Stimulated activated naive CD8-positive, alpha-beta T cell treated with anti-CD3 and anti-CD28 coated beads, Interleukin-15, Interleukin-2, amounts not matched to agents 100 U/mL and 50 U/mL, for 24 hours (primary cell): ENCODE results near the gene SLC22A3.
"Not testable (repeated sequence)": the region's sequence is repeated elsewhere in the genome, so short reads cannot be mapped to it uniquely, and the experiment has no call there.

Experiments used
- ATAC-seq: fragments of 150-1000 bp; cut with Tn5 transposase; one replicate; pipeline ENCODE4 v1.10.0; 2021
- DNase-seq: peaks from one replicate; pipeline ENCODE4 v3.0.0; 2021

The SLC22A3 gene

DNA sequence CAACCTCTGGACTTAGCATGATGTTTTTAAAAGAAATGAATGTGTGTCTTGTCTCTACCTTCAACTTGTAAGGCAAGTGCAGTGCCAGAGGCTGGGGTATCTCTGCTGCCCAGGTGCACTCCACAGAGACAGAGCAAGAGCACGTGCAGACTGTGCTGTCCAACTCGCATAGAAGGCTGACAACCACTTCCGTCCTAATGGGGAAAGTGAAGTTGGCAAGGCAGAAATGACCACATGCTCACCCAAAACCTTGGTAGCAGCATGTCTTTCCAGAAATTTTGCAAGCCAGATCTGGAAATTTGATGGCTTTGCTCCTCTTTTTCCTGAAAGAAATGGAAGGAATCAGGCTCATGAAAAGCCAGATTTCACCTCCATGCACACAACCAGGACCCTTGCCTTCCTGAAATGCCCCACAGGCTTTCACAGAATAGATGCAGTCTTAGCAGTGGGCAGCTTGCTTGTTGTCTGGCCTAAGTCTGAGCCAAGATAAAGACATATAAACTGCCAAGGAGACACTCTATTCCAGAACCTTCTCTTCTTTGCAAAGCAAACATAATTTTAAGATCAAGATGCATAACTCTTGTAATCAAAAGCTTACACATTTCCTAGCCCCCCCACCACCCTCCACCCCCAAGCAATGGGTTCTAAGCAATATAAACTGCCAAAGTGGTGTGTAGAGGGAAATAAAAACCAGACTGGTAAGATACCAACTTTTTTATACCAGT, 26.8 kb downstream of the SLC22A3 start:
- ATAC-seq = no peak
- no peak for DNase-seq

DNA sequence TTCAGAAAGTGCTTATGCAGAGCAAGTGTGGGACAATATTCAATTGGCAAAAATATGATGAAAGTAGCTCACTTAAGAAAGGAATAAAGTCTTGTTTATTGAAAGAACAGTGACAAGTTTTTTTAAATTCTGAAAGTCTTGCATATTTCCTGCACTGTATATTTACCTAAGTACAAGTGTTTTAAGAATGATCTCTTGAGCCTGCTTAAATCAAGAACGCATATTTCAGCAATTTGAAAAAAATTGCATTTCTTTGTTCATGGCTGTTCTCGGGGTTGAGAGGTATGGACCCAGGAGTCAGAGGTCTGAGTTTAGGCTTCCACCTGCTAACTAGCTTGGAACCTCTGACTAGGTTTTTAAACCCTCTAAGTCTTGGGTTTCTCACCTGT, 27.4 kb downstream of the SLC22A3 start:
- ATAC-seq (no peak), DNase-seq (no peak)

DNA sequence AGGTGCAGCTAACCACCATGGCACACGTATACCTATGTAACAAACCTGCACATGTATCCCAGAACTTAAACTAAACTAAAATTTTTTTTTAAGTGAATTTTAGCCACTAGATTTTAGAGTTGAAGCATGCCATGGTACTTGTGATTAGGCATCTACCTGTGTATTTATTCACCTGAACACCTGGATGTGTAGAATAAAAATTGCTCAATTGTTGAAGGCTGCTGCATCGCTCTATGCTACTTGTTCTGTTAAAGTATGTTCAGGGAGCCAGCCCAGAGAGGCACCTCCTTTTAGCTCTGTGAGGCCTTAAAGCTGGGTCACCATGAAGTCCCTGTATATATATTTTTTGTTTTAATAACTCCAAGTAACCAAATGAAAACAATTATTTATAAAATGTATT, 28.3 kb downstream of the SLC22A3 start:
- DNase-seq (no peak), ATAC-seq (no peak)

GRCh38 chr6:160378218-160378617, 30.0 kb downstream of the SLC22A3 start:
- ATAC-seq (no peak), DNase-seq (no peak)

DNA sequence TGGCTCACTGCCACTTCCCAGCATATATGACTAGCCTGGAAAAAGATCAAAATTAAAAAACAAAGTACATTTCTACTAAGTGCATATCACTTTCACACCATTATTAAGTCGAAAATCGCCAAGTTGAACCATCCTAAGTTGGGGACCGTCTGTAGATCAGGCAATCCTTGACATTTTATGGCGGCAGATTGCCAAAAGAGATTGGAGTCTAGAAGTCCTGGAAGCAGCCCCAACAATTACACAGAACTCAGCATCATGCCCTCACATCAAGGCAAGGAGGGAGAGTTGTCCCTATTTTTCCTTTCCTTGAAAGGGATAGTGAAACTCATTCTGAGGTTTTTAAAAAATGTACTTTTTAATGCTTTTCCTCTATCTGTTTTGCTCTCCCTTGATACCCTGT, 30.7 kb downstream of the SLC22A3 start:
- no peak for DNase-seq

GRCh38 chr6:160379466-160379865, 31.3 kb downstream of the SLC22A3 start:
- DNase-seq = no peak
- no peak for ATAC-seq

More for the DNA sequence above, 30.7 kb downstream of the SLC22A3 start:
- no peak for ATAC-seq

DNA sequence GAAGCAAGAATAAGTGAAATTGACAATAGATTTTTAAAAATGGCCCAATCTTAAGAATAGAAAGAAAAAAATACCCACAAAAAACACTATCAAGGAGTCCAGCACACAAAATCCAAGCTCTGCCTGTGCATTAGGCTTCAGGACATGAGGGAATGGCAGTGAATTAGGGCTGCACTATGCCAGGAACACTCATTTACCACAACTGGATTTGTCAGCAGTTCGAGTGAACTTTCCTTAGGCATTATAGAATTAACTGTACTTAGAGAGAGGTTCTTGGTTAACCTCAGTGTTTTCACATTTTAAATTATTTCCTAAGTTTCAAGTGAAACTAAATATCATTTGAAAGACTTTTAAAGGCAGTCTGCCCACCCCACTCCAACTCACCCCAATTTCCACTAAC, 34.8 kb downstream of the SLC22A3 start:
- DNase-seq = no peak
- ATAC-seq = no peak

- no peak for DNase-seq
- ATAC-seq = no peak
Measured at GRCh38 chr6:160386869-160387530, 38.8 kb downstream of the SLC22A3 start.

DNA sequence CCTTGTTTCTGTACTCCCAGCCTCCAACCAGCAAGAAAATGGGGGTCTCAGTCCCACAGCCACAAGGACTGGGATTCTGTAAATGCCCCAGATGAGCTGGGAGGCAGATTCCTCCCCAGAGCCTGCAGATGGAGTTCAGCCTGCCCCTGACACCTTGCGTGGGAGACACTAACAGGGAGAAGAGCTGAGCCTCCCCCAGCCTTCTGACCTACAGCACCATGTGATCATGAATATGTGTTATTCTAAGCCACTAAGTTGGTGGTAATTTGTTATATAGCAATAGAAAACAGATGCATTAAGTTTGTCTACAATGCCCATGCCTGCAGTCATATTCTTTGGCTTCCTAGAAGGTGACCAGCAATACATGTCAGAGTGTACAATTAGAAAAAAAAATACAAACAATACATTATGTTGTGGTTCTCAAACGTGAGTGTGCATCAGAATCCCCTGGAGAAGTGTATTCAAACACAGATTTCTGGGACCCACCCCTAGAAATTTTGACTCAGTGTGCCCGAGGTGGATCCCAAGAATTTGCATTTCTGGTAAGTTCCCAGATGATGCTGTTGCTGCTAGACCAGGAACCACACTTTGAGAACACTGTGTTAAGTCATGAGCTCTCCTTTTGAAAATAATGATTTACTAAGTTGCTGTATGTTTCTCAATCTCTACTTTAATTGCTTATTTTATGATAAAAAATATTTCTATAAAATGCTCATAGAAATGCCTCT, 39.9 kb downstream of the SLC22A3 start:
- no peak for DNase-seq
- ATAC-seq = no peak

- DNase-seq = no peak
- no peak for ATAC-seq
Measured at GRCh38 chr6:160388922-160389321, 40.7 kb downstream of the SLC22A3 start.

GRCh38 chr6:160391419-160392116, 43.4 kb downstream of the SLC22A3 start:
- no peak for ATAC-seq
- DNase-seq = no peak

DNA sequence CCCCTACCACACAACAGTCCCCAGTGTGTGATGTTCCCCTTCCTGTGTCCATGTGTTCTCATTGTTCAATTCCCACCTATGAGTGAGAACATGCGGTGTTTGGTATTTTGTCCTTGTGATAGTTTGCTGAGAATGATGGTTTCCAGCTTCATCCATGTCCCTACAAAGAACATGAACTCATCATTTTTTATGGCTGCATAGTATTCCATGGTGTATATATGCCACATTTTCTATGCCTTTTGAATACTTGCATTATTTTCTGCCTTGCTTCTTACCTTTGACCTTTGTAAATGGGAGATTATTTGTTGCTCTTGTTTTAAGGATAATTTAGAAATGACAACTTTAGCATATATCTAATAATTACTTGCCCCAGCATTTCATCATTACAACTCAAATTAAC, 45.3 kb downstream of the SLC22A3 start:
- ATAC-seq, DNase-seq: not testable (repeated sequence)

GRCh38 chr6:160393891-160394653, 45.9 kb downstream of the SLC22A3 start:
- DNase-seq (no peak), ATAC-seq (no peak)

GRCh38 chr6:160394654-160395035, 46.5 kb downstream of the SLC22A3 start:
- no peak for DNase-seq
- ATAC-seq = no peak

GRCh38 chr6:160395187-160395586, 47.0 kb downstream of the SLC22A3 start:
- no peak for DNase-seq
- no peak for ATAC-seq

- ATAC-seq (no peak), DNase-seq (no peak)
Measured at GRCh38 chr6:160396292-160396691, 48.1 kb downstream of the SLC22A3 start.

DNA sequence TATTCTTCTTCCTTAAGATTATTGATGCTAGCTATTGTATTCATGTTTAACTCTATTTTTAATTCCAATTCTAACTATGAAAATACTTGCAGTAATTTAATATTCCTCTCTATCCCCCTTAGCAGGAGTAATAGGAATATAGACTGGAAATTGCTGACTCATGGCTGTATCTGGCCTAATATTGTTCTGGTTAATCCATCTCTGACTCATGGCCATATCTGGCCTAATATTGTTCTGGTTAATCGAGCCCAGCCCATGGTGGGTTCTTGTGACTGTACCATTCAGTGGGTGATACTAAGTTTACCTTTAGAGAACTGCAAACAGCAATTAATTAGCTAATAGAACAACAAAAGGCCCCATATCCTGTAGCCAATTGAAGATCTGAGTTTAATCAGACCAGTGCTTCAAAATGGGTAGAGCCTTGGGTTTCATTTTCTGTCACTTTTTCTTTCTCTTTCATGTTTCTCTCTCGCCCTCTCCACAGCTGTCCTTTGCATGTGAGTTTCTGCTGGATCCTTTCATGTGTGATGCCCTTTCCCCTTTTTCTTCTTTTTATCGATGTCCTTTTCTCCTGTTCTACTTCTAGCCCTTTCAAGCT, 50.6 kb downstream of the SLC22A3 start:
- no peak for ATAC-seq
- no peak for DNase-seq

- DNase-seq (no peak), ATAC-seq (no peak)
Measured at GRCh38 chr6:160400446-160400845, 52.3 kb downstream of the SLC22A3 start.

DNA sequence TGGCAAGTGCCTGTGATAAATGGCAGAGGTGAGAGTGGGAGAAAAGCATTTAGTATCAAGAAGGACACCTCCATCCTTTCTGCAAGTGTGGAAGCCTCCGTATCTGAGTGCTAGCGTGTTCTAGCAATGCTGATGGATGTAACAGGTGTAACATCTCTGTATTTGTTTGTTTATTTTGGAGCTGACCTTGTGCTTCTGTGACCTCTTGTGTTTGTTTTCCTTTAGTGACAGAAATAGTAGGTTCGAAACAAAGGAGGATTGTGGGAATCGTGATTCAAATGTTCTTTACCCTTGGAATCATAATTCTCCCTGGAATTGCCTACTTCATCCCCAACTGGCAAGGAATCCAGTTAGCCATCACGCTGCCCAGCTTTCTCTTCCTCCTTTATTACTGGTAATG, 60.4 kb downstream of the SLC22A3 start:
- DNase-seq (no peak), ATAC-seq (no peak)

DNA sequence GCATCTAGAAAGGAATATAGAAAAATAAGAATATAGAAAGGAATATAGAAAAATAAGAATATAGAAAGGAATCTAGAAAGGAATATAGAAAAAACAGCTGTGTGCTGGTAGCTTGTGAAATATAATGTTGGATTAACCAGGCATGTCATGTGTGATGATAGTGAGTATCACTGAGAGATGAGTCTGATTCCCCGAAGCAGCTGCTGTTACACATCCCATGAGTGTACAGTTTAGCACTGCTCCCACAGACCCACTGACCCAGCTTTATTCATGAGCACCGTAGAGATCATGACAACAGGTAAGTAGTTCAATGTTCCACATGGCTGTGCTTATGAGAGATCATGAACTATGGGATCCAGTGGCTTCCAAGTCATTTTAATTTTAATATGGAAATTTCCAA, 64.8 kb downstream of the SLC22A3 start:
- ATAC-seq (no peak), DNase-seq (no peak)

- no peak for DNase-seq
- ATAC-seq = no peak
Measured at GRCh38 chr6:160417146-160417545, 69.0 kb downstream of the SLC22A3 start.

- ATAC-seq (no peak), DNase-seq (no peak)
Measured at GRCh38 chr6:160417550-160417949, 69.4 kb downstream of the SLC22A3 start.
